HepG2 (cell line): ENCODE results near the gene B3GALT6. TPM values are rescaled to one million over a fixed set of nuclear protein-coding genes. Genes with fewer than 3 reads are reported as not detected.

Experiments used
- ATAD3A ChIP-seq: sonication (generic); formaldehyde crosslinking; IDR thresholded peaks from 2 replicates; pipeline ENCODE4 v1.4.0; 2020; ENCODE audit warnings: missing genetic modification reagents
- FOXA1 ChIP-seq, 2 experiments: fragments of 450-650 bp in 1 of 2; sonication (generic) in 1 of 2; formaldehyde crosslinking in 1 of 2; IDR thresholded peaks; 2 replicates each; pipeline versions ENCODE4 v1.4.0 to v1.6.1; 2016 to 2020; ENCODE audit warnings: missing genetic modification reagents in 1 of 2
- HMG20A ChIP-seq: IDR thresholded peaks from 2 replicates; pipeline ENCODE4 v1.6.1; 2016; ENCODE audit warnings: borderline replicate concordance
- HNRNPLL ChIP-seq: fragments of 200-400 bp; formaldehyde crosslinking; IDR thresholded peaks from 2 replicates; pipeline ENCODE4 v1.6.1; 2017; ENCODE audit warnings: mild to moderate bottlenecking, low read depth, low read length; ENCODE audit not compliant: poor library complexity, severe bottlenecking
- MXD4 ChIP-seq: IDR thresholded peaks from 2 replicates; pipeline ENCODE4 v1.6.1; 2016; ENCODE audit warnings: mild to moderate bottlenecking, missing biosample characterization, missing genetic modification reagents
- NPAS2 ChIP-seq: sonication (generic); formaldehyde crosslinking; IDR thresholded peaks from 2 replicates; pipeline ENCODE4 v1.8.0; 2022; ENCODE audit warnings: mild to moderate bottlenecking, missing genetic modification reagents, borderline replicate concordance
- NR2F1 ChIP-seq, 2 experiments: fragments of 450-650 bp in 1 of 2; formaldehyde crosslinking in 1 of 2; IDR thresholded peaks; 2 replicates each; pipeline versions ENCODE4 v1.5.0 to v1.6.1; 2016 to 2020; ENCODE audit warnings: mild to moderate bottlenecking in 1 of 2, missing compliant biosample characterization in 1 of 2, missing genetic modification reagents in 1 of 2, moderate library complexity in 1 of 2
- PLRG1 ChIP-seq: fragments of 450-650 bp; conservative IDR thresholded peaks from 2 replicates; pipeline ENCODE4 v1.6.1; 2016
- RFX1 ChIP-seq: fragments of 450-650 bp; IDR thresholded peaks from 2 replicates; pipeline ENCODE4 v1.6.1; 2017
- SMAD1 ChIP-seq: sonication (generic); formaldehyde crosslinking; IDR thresholded peaks from 2 replicates; pipeline ENCODE4 v1.4.0; 2020; ENCODE audit warnings: missing genetic modification reagents, low read depth, mild to moderate bottlenecking, borderline replicate concordance
- TRIM24 ChIP-seq: sonication (generic); formaldehyde crosslinking; IDR thresholded peaks from 2 replicates; pipeline ENCODE4 v1.8.0; 2022; ENCODE audit warnings: mild to moderate bottlenecking, missing genetic modification reagents
- ZBTB38 ChIP-seq: sonication (generic); formaldehyde crosslinking; IDR thresholded peaks from 2 replicates; pipeline ENCODE4 v1.5.1; 2020; ENCODE audit warnings: mild to moderate bottlenecking, missing genetic modification reagents
- ZKSCAN1 ChIP-seq: fragments of 150-350 bp; IDR thresholded peaks from 2 replicates; pipeline ENCODE4 v1.6.1; 2014; ENCODE audit warnings: low read length
- ZNF180 ChIP-seq: sonication (generic); formaldehyde crosslinking; IDR thresholded peaks from 2 replicates; pipeline ENCODE4 v1.4.0; 2020; ENCODE audit warnings: low read depth, missing genetic modification reagents, borderline replicate concordance
- ZNF333 ChIP-seq: sonication (generic); formaldehyde crosslinking; IDR thresholded peaks from 2 replicates; pipeline ENCODE4 v1.4.0; 2020; ENCODE audit warnings: mild to moderate bottlenecking, missing genetic modification reagents, borderline replicate concordance
- ZNF607 ChIP-seq: sonication (generic); formaldehyde crosslinking; IDR thresholded peaks from 2 replicates; pipeline ENCODE4 v1.5.1; 2020; ENCODE audit warnings: missing genetic modification reagents, mild to moderate bottlenecking, borderline replicate concordance
- polyA plus RNA-seq, 8 experiments: library from polyadenylated mRNA; depleted of rRNA in 3 of 8; stranded (reverse) in 7 of 8; unstranded in 1 of 8; fragments of >200 nt; fragmentation: Illumina TruSeq in 4 of 8; extraction: Trizol in 4 of 8; gene quantifications; 2 replicates each; pipeline versions ENCODE4 v1.2.1 to v1.2.3, GENCODE V29; 2011 to 2016; ENCODE audit warnings: low read depth in 4 of 8, missing spikeins in 1 of 8, mixed read lengths in 1 of 8; ENCODE audit not compliant: insufficient read depth in 1 of 8
- total RNA-seq, 5 experiments: library from RNA; depleted of rRNA; stranded (reverse); fragments of >200 nt; fragmentation: Illumina TruSeq; extraction: Trizol; gene quantifications; 2 replicates each; pipeline ENCODE4 v1.2.3, GENCODE V29; 2016; ENCODE audit warnings: low read depth in 1 of 5
- TF ChIP-seq, protein P1 (sequence below): sonication (generic); formaldehyde crosslinking; IDR thresholded peaks from 2 replicates; pipeline ENCODE4 v1.5.1; 2020; ENCODE audit warnings: mild to moderate bottlenecking, missing genetic modification reagents, borderline replicate concordance
- TF ChIP-seq, protein P2 (sequence below): sonication (generic); formaldehyde crosslinking; IDR thresholded peaks from 2 replicates; pipeline ENCODE4 v1.8.0; 2022; ENCODE audit warnings: missing genetic modification reagents, low read depth, mild to moderate bottlenecking, borderline replicate concordance
- TF ChIP-seq, protein P3 (sequence below): IDR thresholded peaks from 2 replicates; pipeline ENCODE4 v1.6.1; 2016
- TF ChIP-seq, protein P4 (sequence below): sonication (generic); formaldehyde crosslinking; IDR thresholded peaks from 2 replicates; pipeline ENCODE4 v1.5.0; 2020; ENCODE audit warnings: mild to moderate bottlenecking, missing genetic modification reagents, moderate library complexity

Gene B3GALT6
- total and polyA plus RNA-seq, 2 of the 13 experiments (the other 11 are each of a cell fraction or from before 2014, with no cell fraction given): 3.9 to 14.2 TPM

DNA sequence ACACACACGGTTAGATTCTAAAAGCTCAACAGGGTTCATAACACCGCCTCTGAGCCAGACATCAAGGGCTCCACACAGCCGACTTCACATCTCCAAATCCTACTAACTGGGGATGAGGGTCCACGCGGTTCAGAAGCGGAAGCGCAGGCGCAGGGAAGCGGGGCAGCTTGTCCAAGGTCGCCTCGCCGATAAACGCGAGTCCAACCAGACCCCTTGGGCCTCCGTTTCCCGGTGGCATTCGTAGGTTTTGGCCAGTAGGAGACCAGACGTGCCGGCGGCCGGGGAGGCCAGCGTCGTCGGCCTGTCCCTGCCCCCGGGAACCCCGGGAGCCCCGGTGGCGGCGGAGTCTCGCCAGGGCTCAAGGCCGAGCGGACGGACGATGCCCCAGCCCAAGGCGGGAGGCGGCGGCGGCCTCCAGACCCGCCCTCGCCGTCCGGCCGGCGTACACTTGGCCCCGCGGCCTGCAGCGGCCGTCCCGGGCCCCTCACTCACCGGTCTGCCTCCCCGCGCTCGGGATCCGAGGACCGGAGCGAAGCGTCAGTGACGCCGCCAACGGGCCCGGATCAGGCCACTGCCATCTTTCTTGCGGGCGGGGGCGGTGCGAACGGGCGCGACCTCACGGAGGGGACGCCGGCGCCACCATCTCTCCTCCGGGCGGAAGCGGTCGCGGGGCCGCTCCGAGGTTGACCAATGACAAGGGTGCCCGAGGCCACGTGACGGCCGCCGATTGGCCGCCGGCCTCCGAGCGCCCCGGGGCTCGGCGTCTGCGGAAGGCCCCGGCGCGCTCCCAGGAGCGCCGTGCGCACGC lies 433 bp upstream of the B3GALT6 start, which contains the start of gene SDF4 (continued):
- TF ChIP-seq, protein P1, sequence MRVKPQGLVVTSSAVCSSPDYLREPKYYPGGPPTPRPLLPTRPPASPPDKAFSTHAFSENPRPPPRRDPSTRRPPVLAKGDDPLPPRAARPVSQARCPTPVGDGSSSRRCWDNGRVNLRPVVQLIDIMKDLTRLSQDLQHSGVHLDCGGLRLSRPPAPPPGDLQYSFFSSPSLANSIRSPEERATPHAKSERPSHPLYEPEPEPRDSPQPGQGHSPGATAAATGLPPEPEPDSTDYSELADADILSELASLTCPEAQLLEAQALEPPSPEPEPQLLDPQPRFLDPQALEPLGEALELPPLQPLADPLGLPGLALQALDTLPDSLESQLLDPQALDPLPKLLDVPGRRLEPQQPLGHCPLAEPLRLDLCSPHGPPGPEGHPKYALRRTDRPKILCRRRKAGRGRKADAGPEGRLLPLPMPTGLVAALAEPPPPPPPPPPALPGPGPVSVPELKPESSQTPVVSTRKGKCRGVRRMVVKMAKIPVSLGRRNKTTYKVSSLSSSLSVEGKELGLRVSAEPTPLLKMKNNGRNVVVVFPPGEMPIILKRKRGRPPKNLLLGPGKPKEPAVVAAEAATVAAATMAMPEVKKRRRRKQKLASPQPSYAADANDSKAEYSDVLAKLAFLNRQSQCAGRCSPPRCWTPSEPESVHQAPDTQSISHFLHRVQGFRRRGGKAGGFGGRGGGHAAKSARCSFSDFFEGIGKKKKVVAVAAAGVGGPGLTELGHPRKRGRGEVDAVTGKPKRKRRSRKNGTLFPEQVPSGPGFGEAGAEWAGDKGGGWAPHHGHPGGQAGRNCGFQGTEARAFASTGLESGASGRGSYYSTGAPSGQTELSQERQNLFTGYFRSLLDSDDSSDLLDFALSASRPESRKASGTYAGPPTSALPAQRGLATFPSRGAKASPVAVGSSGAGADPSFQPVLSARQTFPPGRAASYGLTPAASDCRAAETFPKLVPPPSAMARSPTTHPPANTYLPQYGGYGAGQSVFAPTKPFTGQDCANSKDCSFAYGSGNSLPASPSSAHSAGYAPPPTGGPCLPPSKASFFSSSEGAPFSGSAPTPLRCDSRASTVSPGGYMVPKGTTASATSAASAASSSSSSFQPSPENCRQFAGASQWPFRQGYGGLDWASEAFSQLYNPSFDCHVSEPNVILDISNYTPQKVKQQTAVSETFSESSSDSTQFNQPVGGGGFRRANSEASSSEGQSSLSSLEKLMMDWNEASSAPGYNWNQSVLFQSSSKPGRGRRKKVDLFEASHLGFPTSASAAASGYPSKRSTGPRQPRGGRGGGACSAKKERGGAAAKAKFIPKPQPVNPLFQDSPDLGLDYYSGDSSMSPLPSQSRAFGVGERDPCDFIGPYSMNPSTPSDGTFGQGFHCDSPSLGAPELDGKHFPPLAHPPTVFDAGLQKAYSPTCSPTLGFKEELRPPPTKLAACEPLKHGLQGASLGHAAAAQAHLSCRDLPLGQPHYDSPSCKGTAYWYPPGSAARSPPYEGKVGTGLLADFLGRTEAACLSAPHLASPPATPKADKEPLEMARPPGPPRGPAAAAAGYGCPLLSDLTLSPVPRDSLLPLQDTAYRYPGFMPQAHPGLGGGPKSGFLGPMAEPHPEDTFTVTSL (CRISPR knock-in tag): no peak; the same call in 1 of the 2 replicates
- peak; percentile 83 for TF ChIP-seq ZBTB38 (CRISPR knock-in tag)
- TF ChIP-seq ZNF333 (CRISPR knock-in tag): peak; percentile 87
- TF ChIP-seq SMAD1 (CRISPR knock-in tag): no peak; the same call in 1 of the 2 replicates
- TF ChIP-seq NR2F1 (CRISPR knock-in tag; IDR thresholded peaks at IDR 0.05): no peak
- TF ChIP-seq ZNF607 (CRISPR knock-in tag): peak; percentile 95
- TF ChIP-seq PLRG1: no peak
- no peak for TF ChIP-seq FOXA1 (IDR thresholded peaks at IDR 0.05)
- no peak for TF ChIP-seq FOXA1 (CRISPR knock-in tag; IDR thresholded peaks at IDR 0.05)
- no peak for TF ChIP-seq RFX1
- TF ChIP-seq ATAD3A: no peak
- TF ChIP-seq, protein P2, sequence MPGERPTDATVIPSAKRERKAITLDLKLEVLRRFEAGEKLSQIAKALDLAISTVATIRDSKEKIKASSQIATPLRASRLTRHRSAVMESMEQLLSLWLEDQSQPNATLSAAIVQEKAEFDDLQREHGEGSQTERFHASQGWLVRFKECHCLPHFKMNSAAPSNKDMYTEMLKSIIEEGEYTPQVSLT (CRISPR knock-in tag): no peak
- peak; percentile 82 for TF ChIP-seq MXD4 (CRISPR knock-in tag)
- no peak for TF ChIP-seq ZNF180
- no peak for TF ChIP-seq ZKSCAN1
- no peak for TF ChIP-seq TRIM24 (CRISPR knock-in tag)
- TF ChIP-seq, protein P3, sequence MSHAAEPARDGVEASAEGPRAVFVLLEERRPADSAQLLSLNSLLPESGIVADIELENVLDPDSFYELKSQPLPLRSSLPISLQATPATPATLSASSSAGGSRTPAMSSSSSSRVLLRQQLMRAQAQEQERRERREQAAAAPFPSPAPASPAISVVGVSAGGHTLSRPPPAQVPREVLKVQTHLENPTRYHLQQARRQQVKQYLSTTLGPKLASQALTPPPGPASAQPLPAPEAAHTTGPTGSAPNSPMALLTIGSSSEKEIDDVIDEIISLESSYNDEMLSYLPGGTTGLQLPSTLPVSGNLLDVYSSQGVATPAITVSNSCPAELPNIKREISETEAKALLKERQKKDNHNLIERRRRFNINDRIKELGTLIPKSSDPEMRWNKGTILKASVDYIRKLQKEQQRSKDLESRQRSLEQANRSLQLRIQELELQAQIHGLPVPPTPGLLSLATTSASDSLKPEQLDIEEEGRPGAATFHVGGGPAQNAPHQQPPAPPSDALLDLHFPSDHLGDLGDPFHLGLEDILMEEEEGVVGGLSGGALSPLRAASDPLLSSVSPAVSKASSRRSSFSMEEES (CRISPR knock-in tag): peak; percentile 64
- TF ChIP-seq HMG20A (CRISPR knock-in tag): no peak
- TF ChIP-seq, protein P4, sequence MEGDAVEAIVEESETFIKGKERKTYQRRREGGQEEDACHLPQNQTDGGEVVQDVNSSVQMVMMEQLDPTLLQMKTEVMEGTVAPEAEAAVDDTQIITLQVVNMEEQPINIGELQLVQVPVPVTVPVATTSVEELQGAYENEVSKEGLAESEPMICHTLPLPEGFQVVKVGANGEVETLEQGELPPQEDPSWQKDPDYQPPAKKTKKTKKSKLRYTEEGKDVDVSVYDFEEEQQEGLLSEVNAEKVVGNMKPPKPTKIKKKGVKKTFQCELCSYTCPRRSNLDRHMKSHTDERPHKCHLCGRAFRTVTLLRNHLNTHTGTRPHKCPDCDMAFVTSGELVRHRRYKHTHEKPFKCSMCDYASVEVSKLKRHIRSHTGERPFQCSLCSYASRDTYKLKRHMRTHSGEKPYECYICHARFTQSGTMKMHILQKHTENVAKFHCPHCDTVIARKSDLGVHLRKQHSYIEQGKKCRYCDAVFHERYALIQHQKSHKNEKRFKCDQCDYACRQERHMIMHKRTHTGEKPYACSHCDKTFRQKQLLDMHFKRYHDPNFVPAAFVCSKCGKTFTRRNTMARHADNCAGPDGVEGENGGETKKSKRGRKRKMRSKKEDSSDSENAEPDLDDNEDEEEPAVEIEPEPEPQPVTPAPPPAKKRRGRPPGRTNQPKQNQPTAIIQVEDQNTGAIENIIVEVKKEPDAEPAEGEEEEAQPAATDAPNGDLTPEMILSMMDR (CRISPR knock-in tag): 0 out of 2 replicates have a peak, but pooled peaks have one; percentile 3
- peak; percentile 63 for TF ChIP-seq HNRNPLL
- no peak for TF ChIP-seq NPAS2 (CRISPR knock-in tag)
